ENCODE measurements around the gene SNX21. TPM values are rescaled to one million over a fixed set of nuclear protein-coding genes. Genes with fewer than 3 reads are reported as not detected.

Gene SNX21
- total and polyA plus RNA-seq, 7 donors = 8.7 to 63.9 (median 24.9) TPM

- H3K36me3 ChIP-seq (ENCODE audit: insufficient read depth in 1 of 2, low read depth in 1 of 2) = peaks cover 0 to 30% of the 10 kb centered on the region in 2 donors
- H3K9me3 ChIP-seq = no peaks in the 10 kb centered on the region
- peak in 1 of 2 donors; percentile 73 for DNase-seq
- peak; percentile 4 to 31 (median 17) for ATAC-seq
- H3K4me1 ChIP-seq = peaks cover 48% of the 10 kb centered on the region
- H3K27me3 ChIP-seq (ENCODE audit: insufficient read depth in 3 of 3, low read length in 2 of 3) = no peaks in the 10 kb centered on the region
- peak overlapping the region; percentile 68 for H3K4me3 ChIP-seq
- H3K27ac ChIP-seq = peak overlapping the region; percentile 98
- intact Hi-C loops (cut with DNase I) = no loop called here
- TF ChIP-seq CTCF (IDR thresholded peaks at IDR 0.05) = no peak
- WGBS, 3 donors = 21 to 30% (median 23%) methylated on average over 14 of the region's 14 CpGs
Observed at GRCh38 chr20:45834797-45835161, 1.2 kb downstream of the SNX21 start.

GRCh38 chr20:45835329-45835765, 1.7 kb downstream of the SNX21 start:
- H3K9me3 ChIP-seq = no peaks in the 10 kb centered on the region
- no peak for TF ChIP-seq CTCF (IDR thresholded peaks at IDR 0.05)
- DNase-seq (no peak), ATAC-seq (no peak)
- peak overlapping the region; percentile 68 for H3K4me3 ChIP-seq
- intact Hi-C loops (cut with DNase I) = no loop called here
- H3K36me3 ChIP-seq (ENCODE audit: insufficient read depth in 1 of 2, low read depth in 1 of 2) = peaks cover 0 to 35% of the 10 kb centered on the region in 2 donors
- peaks cover 48% of the 10 kb centered on the region for H3K4me1 ChIP-seq
- peak overlapping the region; percentile 98 for H3K27ac ChIP-seq
- 25 to 56% (median 28%) methylated on average over 3 of the region's 3 CpGs for WGBS, 3 donors
- no peaks in the 10 kb centered on the region for H3K27me3 ChIP-seq (ENCODE audit: insufficient read depth in 3 of 3, low read length in 2 of 3)

GRCh38 chr20:45835825-45836224, 2.2 kb downstream of the SNX21 start:
- intact Hi-C loops (cut with DNase I) = no loop called here
- ATAC-seq = peak; percentile 49 to 70 (median 67)
- H3K27me3 ChIP-seq (ENCODE audit: insufficient read depth in 3 of 3, low read length in 2 of 3) = no peaks in the 10 kb centered on the region
- peak overlapping the region; percentile 98 for H3K27ac ChIP-seq
- 29 to 71% (median 31%) methylated on average over 5 of the region's 5 CpGs for WGBS, 3 donors
- peak overlapping the region; percentile 68 for H3K4me3 ChIP-seq
- no peak for TF ChIP-seq CTCF (IDR thresholded peaks at IDR 0.05)
- peaks cover 0 to 40% of the 10 kb centered on the region in 2 donors for H3K36me3 ChIP-seq (ENCODE audit: insufficient read depth in 1 of 2, low read depth in 1 of 2)
- DNase-seq = peak; percentile 79 to 89
- no peaks in the 10 kb centered on the region for H3K9me3 ChIP-seq
- H3K4me1 ChIP-seq = peaks cover 48% of the 10 kb centered on the region

- intact Hi-C loops (cut with DNase I) = no loop called here
- TF ChIP-seq CTCF (IDR thresholded peaks at IDR 0.05) = no peak
Observed at GRCh38 chr20:45836841-45837240, 3.2 kb downstream of the SNX21 start.

GRCh38 chr20:45840700-45841198, 7.2 kb downstream of the SNX21 start:
- TF ChIP-seq CTCF (IDR thresholded peaks at IDR 0.05) = no peak
- WGBS, 3 donors = 67 to 77% (median 69%) methylated on average over 22 to 25 of the region's 25 CpGs
- H3K4me1 ChIP-seq = peaks cover 41% of the 10 kb centered on the region
- ATAC-seq (peak in 3 of 4 donors; percentile 4 to 24 (median 23)), DNase-seq (peak in 1 of 2 donors; percentile 71)
- H3K27ac ChIP-seq = peak overlapping the region; percentile 67
- no peaks in the 10 kb centered on the region for H3K9me3 ChIP-seq
- intact Hi-C loops (cut with DNase I) = loop anchor here in 1 of 2 donors (5.0 kb wide), 1 partner anchor 37 kb away; no protein-coding TSS in a partner anchor
- H3K4me3 ChIP-seq = no peak overlapping the region
- no peaks in the 10 kb centered on the region for H3K27me3 ChIP-seq (ENCODE audit: insufficient read depth in 3 of 3, low read length in 2 of 3)
- H3K36me3 ChIP-seq (ENCODE audit: insufficient read depth in 1 of 2, low read depth in 1 of 2) = peaks cover 0 to 86% of the 10 kb centered on the region in 2 donors

More at GRCh38 chr20:45836841-45837240, 3.2 kb downstream of the SNX21 start:
- WGBS, 3 donors = 0 to 14% (median 3%) methylated on average over 1 of the region's 1 CpG
- DNase-seq (no peak), ATAC-seq (no peak)
- no peaks in the 10 kb centered on the region for H3K27me3 ChIP-seq (ENCODE audit: insufficient read depth in 3 of 3, low read length in 2 of 3)
- H3K9me3 ChIP-seq = no peaks in the 10 kb centered on the region
- peak overlapping the region; percentile 68 for H3K4me3 ChIP-seq
- peaks cover 49% of the 10 kb centered on the region for H3K4me1 ChIP-seq
- H3K36me3 ChIP-seq (ENCODE audit: insufficient read depth in 1 of 2, low read depth in 1 of 2) = peaks cover 0 to 50% of the 10 kb centered on the region in 2 donors
- H3K27ac ChIP-seq = peak overlapping the region; percentile 98
